GM10266 (cell line): ENCODE results near the gene IFITM1.
A peak's percentile ranks its signal among the peaks of the same experiment; 100 is the strongest.

Experiments used
- DNase-seq: peaks from one replicate; pipeline ENCODE4 v3.0.0; 2012; ENCODE audit errors: extremely low spot score
- CTCF ChIP-seq: IDR thresholded peaks from 2 replicates; pipeline ENCODE4 v1.5.1; 2012; ENCODE audit warnings: mild to moderate bottlenecking, low read depth; ENCODE audit not compliant: control insufficient read depth, insufficient read depth; ENCODE audit errors: missing control alignments

Gene IFITM1

GRCh38 chr11:298406-299065 is 15.3 kb upstream of the IFITM1 start:
- TF ChIP-seq CTCF = no peak
- DNase-seq = no peak

GRCh38 chr11:299081-299891 is 14.6 kb upstream of the IFITM1 start, which contains the start of gene IFITM5:
Gene IFITM5 (minus strand): TSS chr11:299526. CDS start chr11:299490, 36 bp downstream.
- TF ChIP-seq CTCF = no peak
- no peak for DNase-seq

GRCh38 chr11:299951-300735 is 13.7 kb upstream of the IFITM1 start:
- TF ChIP-seq CTCF = peak; percentile 26
- DNase-seq = no peak

- DNase-seq = peak; percentile 86
- no peak for TF ChIP-seq CTCF
Measured at GRCh38 chr11:303363-303762, 10.5 kb upstream of the IFITM1 start.

- TF ChIP-seq CTCF = no peak
Measured at GRCh38 chr11:304061-304506, 9.8 kb upstream of the IFITM1 start.

GRCh38 chr11:304915-305843 is 8.7 kb upstream of the IFITM1 start:
- TF ChIP-seq CTCF = peak; percentile 66
- DNase-seq = peak; percentile 86

More at GRCh38 chr11:304061-304506, 9.8 kb upstream of the IFITM1 start:
- no peak for DNase-seq
